Esophagus muscularis mucosa (tissue), 4 donors: ENCODE results near the gene NKAIN2. TPM values are rescaled to one million over a fixed set of nuclear protein-coding genes. Genes with fewer than 3 reads are reported as not detected.
A peak's percentile ranks its signal among the peaks of the same experiment; 100 is the strongest.

Experiments
- DNase-seq: peaks from one replicate; pipeline ENCODE4 v3.0.0-alpha.2; 2017; ENCODE audit errors: extremely low spot score
- H3K27ac ChIP-seq, 4 donors: fragments of 200-600 bp; sonication (generic); replicated peaks in 1 of 4; 1 replicate in 3 of 4; 2 replicates in 1 of 4; pipeline ENCODE4 v1.5.1; 2016 to 2019; ENCODE audit warnings: mild to moderate bottlenecking in 1 of 4
- H3K27me3 ChIP-seq, 4 donors: fragments of 200-600 bp; sonication (generic); one replicate each; pipeline versions ENCODE4 v1.5.1 to v1.6.0; 2016 to 2019
- H3K36me3 ChIP-seq, 4 donors: fragments of 200-600 bp; sonication (generic); one replicate each; pipeline ENCODE4 v1.5.1; 2016 to 2019
- H3K4me1 ChIP-seq, 4 donors: fragments of 200-600 bp; sonication (generic); one replicate each; pipeline ENCODE4 v1.5.1; 2016 to 2019
- H3K4me3 ChIP-seq, 4 donors: fragments of 200-600 bp; sonication (generic); 1 replicate in 2 of 4; 2 replicates in 2 of 4; pipeline ENCODE4 v1.5.1; 2016 to 2019; ENCODE audit warnings: mild to moderate bottlenecking in 4 of 4, moderate library complexity in 1 of 4
- H3K9me3 ChIP-seq, 4 donors: fragments of 200-600 bp; sonication (generic); 1 replicate in 3 of 4; 2 replicates in 1 of 4; pipeline ENCODE4 v1.5.1; 2016 to 2019
- CTCF ChIP-seq, 3 experiments: fragments of 200-600 bp in 2 of 3; fragments of 450-650 bp in 1 of 3; sonication (generic) in 2 of 3; IDR thresholded peaks; one replicate each; pipeline ENCODE4 v1.5.1; 2017 to 2019; ENCODE audit warnings: antibody characterized with exemption in 3 of 3, mild to moderate bottlenecking in 2 of 3, moderate library complexity in 1 of 3
- EP300 ChIP-seq: sonication (generic); formaldehyde crosslinking; IDR thresholded peaks from one replicate; pipeline ENCODE4 v1.6.1; 2017; ENCODE audit warnings: antibody characterized with exemption
- POLR2A ChIP-seq: fragments of 450-650 bp; IDR thresholded peaks from one replicate; pipeline ENCODE4 v1.6.1; 2017; ENCODE audit warnings: antibody characterized with exemption, moderate library complexity, mild to moderate bottlenecking, low read depth
- POLR2AphosphoS5 ChIP-seq, 2 donors: sonication (generic); formaldehyde crosslinking; IDR thresholded peaks; one replicate each; pipeline ENCODE4 v1.6.1; 2017; ENCODE audit warnings: antibody characterized with exemption in 2 of 2
- WGBS: methylation state at CpG from one replicate; pipeline ENCODE4 v1.1.5; 2018; 5-methylcytosine and 5-hydroxymethylcytosine counted together
- intact Hi-C: fragments of 100-400 bp; cut with DNase I; formaldehyde crosslinking; loops from one replicate; pipeline ENCODE4 v1.15.1; 2023
- total RNA-seq, 4 donors: library from RNA; depleted of rRNA; stranded (reverse); fragments of >200 nt; gene quantifications; one replicate each; pipeline versions ENCODE4 v1.1.0 to v1.2.1, GENCODE V29; 2016

The NKAIN2 gene
- total RNA-seq, 4 donors from 2014 or later, result 0.11 to 0.66 (median 0.13) TPM; not detected in 1

- H3K27me3 ChIP-seq, result peaks cover 0 to 25% (median 7%) of the 10 kb centered on the region in 4 donors
- peaks cover 5 to 21% (median 19%) of the 10 kb centered on the region in 4 donors for H3K4me1 ChIP-seq
- no peak for DNase-seq
- no peaks in the 10 kb centered on the region for H3K36me3 ChIP-seq
- H3K27ac ChIP-seq, result no peak overlapping the region
- no peak overlapping the region for H3K4me3 ChIP-seq
- WGBS, result 72% methylated on average over 5 of the region's 5 CpGs
- intact Hi-C loops, result loop anchor here (5.0 to 10.0 kb wide), 2 partner anchors 166 to 1054 kb away; no protein-coding TSS in a partner anchor
- no peaks in the 10 kb centered on the region for H3K9me3 ChIP-seq
- TF ChIP-seq CTCF (IDR thresholded peaks at IDR 0.05) (no peak), POLR2A (no peak), POLR2AphosphoS5 (IDR thresholded peaks at IDR 0.05) (no peak), EP300 (no peak)
Observed at GRCh38 chr6:123801067-123801466, 2.6 kb upstream of the NKAIN2 start.

GRCh38 chr6:123802351-123802696, 1.3 kb upstream of the NKAIN2 start:
- no peaks in the 10 kb centered on the region for H3K9me3 ChIP-seq
- WGBS, result 21% methylated on average over 5 of the region's 6 CpGs
- intact Hi-C loops, result loop anchor here (5.0 to 10.0 kb wide), 2 partner anchors 165 to 1052 kb away; no protein-coding TSS in a partner anchor
- H3K4me3 ChIP-seq, result peak overlapping the region; percentile 55 to 63 (median 60)
- H3K27ac ChIP-seq, result no peak overlapping the region
- peaks cover 5 to 21% (median 19%) of the 10 kb centered on the region in 4 donors for H3K4me1 ChIP-seq
- peaks cover 0 to 20% (median 7%) of the 10 kb centered on the region in 4 donors for H3K27me3 ChIP-seq
- DNase-seq, result no peak
- H3K36me3 ChIP-seq, result no peaks in the 10 kb centered on the region
- TF ChIP-seq POLR2AphosphoS5 (IDR thresholded peaks at IDR 0.05), result no peak
- TF ChIP-seq EP300, result no peak
- TF ChIP-seq POLR2A, result no peak
- no peak for TF ChIP-seq CTCF (IDR thresholded peaks at IDR 0.05)

GRCh38 chr6:123802697-123803503, 765 bp upstream of the NKAIN2 start:
- Histone ChIP-seq H3K27me3 (peaks cover 0 to 16% (median 7%) of the 10 kb centered on the region in 4 donors), H3K4me1 (peaks cover 5 to 21% (median 19%) of the 10 kb centered on the region in 4 donors), H3K27ac (no peak overlapping the region), H3K36me3 (no peaks in the 10 kb centered on the region), H3K9me3 (no peaks in the 10 kb centered on the region), H3K4me3 (peak overlapping the region; percentile 55 to 63 (median 60))
- TF ChIP-seq CTCF (IDR thresholded peaks at IDR 0.05) (peak; percentile 73 to 96 (median 86)), POLR2AphosphoS5 (IDR thresholded peaks at IDR 0.05) (no peak), POLR2A (no peak)
- WGBS, result 1% methylated on average over 31 of the region's 61 CpGs
- intact Hi-C loops, result loop anchor here (5.0 to 10.0 kb wide), 2 partner anchors 164 to 1052 kb away; no protein-coding TSS in a partner anchor
- peak; percentile 93 for DNase-seq

GRCh38 chr6:123804014-123804786, 535 bp downstream of the NKAIN2 start:
- no peak for DNase-seq
- intact Hi-C loops, result loop anchor here (5.0 to 10.0 kb wide), 2 partner anchors 163 to 1051 kb away; no protein-coding TSS in a partner anchor
- Histone ChIP-seq H3K27me3 (peaks cover 0 to 16% (median 7%) of the 10 kb centered on the region in 4 donors), H3K9me3 (no peaks in the 10 kb centered on the region), H3K27ac (no peak overlapping the region), H3K36me3 (no peaks in the 10 kb centered on the region), H3K4me3 (peak overlapping the region; percentile 55 to 63 (median 60)), H3K4me1 (peaks cover 5 to 21% (median 19%) of the 10 kb centered on the region in 4 donors)
- 10% methylated on average over 21 of the region's 25 CpGs for WGBS
- TF ChIP-seq EP300, result no peak
- TF ChIP-seq POLR2AphosphoS5 (IDR thresholded peaks at IDR 0.05), result no peak
- no peak for TF ChIP-seq POLR2A
- TF ChIP-seq CTCF (IDR thresholded peaks at IDR 0.05), result no peak
